Measurements from ENCODE around the gene CBS. TPM values are rescaled to one million over a fixed set of nuclear protein-coding genes. Genes with fewer than 3 reads are reported as not detected.
"Not testable (repeated sequence)": the region's sequence is repeated elsewhere in the genome, so short reads cannot be mapped to it uniquely, and the experiment has no call there.

Gene CBS
- polyA plus RNA-seq, 1 experiment, result 109 TPM

- H3K27me3 ChIP-seq (ENCODE audit: control insufficient read depth, insufficient read depth, low read length); CTCF ChIA-PET; H3K4me3 ChIP-seq (ENCODE audit: low read depth, low read length); DNase-seq (ENCODE audit: low read depth); POLR2A ChIA-PET; H3K36me3 ChIP-seq (ENCODE audit: control insufficient read depth, insufficient read depth, low read length): not testable (repeated sequence)
Measured at GRCh38 chr21:43053112-43053511, 22.5 kb downstream of the CBS start.

- H3K4me3 ChIP-seq (ENCODE audit: low read depth, low read length); CTCF ChIA-PET; H3K27me3 ChIP-seq (ENCODE audit: control insufficient read depth, insufficient read depth, low read length); POLR2A ChIA-PET; DNase-seq (ENCODE audit: low read depth); H3K36me3 ChIP-seq (ENCODE audit: control insufficient read depth, insufficient read depth, low read length): not testable (repeated sequence)
Measured at GRCh38 chr21:43045876-43046821, 29.5 kb downstream of the CBS start.

GRCh38 chr21:43045165-43045875 is 30.3 kb downstream of the CBS start:
- H3K27me3 ChIP-seq (ENCODE audit: control insufficient read depth, insufficient read depth, low read length); H3K36me3 ChIP-seq (ENCODE audit: control insufficient read depth, insufficient read depth, low read length); CTCF ChIA-PET; H3K4me3 ChIP-seq (ENCODE audit: low read depth, low read length); POLR2A ChIA-PET; DNase-seq (ENCODE audit: low read depth): not testable (repeated sequence)

GRCh38 chr21:43044547-43044946 is 31.1 kb downstream of the CBS start:
- H3K4me3 ChIP-seq (ENCODE audit: low read depth, low read length); DNase-seq (ENCODE audit: low read depth); H3K27me3 ChIP-seq (ENCODE audit: control insufficient read depth, insufficient read depth, low read length); POLR2A ChIA-PET; CTCF ChIA-PET; H3K36me3 ChIP-seq (ENCODE audit: control insufficient read depth, insufficient read depth, low read length): not testable (repeated sequence)

- POLR2A ChIA-PET; DNase-seq (ENCODE audit: low read depth); H3K4me3 ChIP-seq (ENCODE audit: low read depth, low read length); H3K36me3 ChIP-seq (ENCODE audit: control insufficient read depth, insufficient read depth, low read length); CTCF ChIA-PET; H3K27me3 ChIP-seq (ENCODE audit: control insufficient read depth, insufficient read depth, low read length): not testable (repeated sequence)
Measured at GRCh38 chr21:43043291-43043690, 32.3 kb downstream of the CBS start.

GRCh38 chr21:43042169-43042568 is 33.5 kb downstream of the CBS start:
- POLR2A ChIA-PET; H3K36me3 ChIP-seq (ENCODE audit: control insufficient read depth, insufficient read depth, low read length); CTCF ChIA-PET; H3K4me3 ChIP-seq (ENCODE audit: low read depth, low read length); H3K27me3 ChIP-seq (ENCODE audit: control insufficient read depth, insufficient read depth, low read length); DNase-seq (ENCODE audit: low read depth): not testable (repeated sequence)

- H3K27me3 ChIP-seq (ENCODE audit: control insufficient read depth, insufficient read depth, low read length); H3K36me3 ChIP-seq (ENCODE audit: control insufficient read depth, insufficient read depth, low read length); CTCF ChIA-PET; POLR2A ChIA-PET; DNase-seq (ENCODE audit: low read depth); H3K4me3 ChIP-seq (ENCODE audit: low read depth, low read length): not testable (repeated sequence)
Measured at GRCh38 chr21:43038659-43039044, 37.0 kb downstream of the CBS start.

GRCh38 chr21:43037918-43038658 is 37.5 kb downstream of the CBS start:
- DNase-seq (ENCODE audit: low read depth); H3K27me3 ChIP-seq (ENCODE audit: control insufficient read depth, insufficient read depth, low read length); CTCF ChIA-PET; POLR2A ChIA-PET; H3K36me3 ChIP-seq (ENCODE audit: control insufficient read depth, insufficient read depth, low read length); H3K4me3 ChIP-seq (ENCODE audit: low read depth, low read length): not testable (repeated sequence)

- DNase-seq (ENCODE audit: low read depth); H3K4me3 ChIP-seq (ENCODE audit: low read depth, low read length); CTCF ChIA-PET; H3K36me3 ChIP-seq (ENCODE audit: control insufficient read depth, insufficient read depth, low read length); POLR2A ChIA-PET; H3K27me3 ChIP-seq (ENCODE audit: control insufficient read depth, insufficient read depth, low read length): not testable (repeated sequence)
Measured at GRCh38 chr21:43036889-43037288, 38.7 kb downstream of the CBS start.

Measured in BJ (cell line).